ENCODE results near the gene SCNN1B. TPM values are rescaled to one million over a fixed set of nuclear protein-coding genes. Genes with fewer than 3 reads are reported as not detected.

The SCNN1B gene
- total RNA-seq, 1 donor from 2014 or later, result 0.79 TPM

DNA sequence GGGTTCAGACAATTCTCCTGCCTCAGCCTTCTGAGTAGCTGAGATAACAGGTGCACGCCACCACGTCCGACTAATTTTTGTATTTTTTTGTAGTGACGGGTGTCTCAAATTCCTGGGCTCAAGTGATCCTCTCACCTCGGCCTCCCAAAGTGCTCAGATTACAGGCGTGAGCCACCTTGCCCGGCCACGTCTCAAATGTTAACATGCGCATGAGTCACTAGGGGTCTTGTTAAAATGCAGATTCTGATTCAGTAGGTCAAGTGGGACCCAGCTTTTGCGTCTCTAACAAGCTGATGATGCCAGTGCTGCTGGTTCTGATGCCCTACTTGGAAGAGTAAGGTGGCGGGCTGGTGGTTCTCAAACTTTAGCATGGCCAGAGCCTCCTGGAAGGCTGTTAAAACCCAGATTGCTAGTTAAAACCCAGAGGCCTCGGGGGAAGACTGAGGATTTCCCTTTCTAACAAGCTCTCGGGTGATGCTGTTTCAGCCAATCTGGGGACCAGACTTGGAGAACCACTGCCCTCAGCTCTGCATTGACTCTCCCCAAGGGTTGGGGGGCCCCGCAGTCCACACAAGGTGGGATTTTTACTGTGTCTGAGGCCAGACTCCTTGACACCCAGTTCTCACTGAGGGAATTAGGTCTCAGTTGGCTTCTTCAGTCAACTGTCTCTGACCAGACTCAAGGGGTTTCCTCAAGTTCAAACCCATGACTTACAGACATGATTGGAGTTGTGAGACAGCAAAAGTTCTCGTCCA lies 17.9 kb downstream of the SCNN1B start:
- Histone ChIP-seq H3K36me3 (ENCODE audit: control insufficient read depth, insufficient read depth, low read length) (no peaks in the 10 kb centered on the region), H3K4me3 (ENCODE audit: low read depth, low read length) (no peak overlapping the region), H3K27me3 (ENCODE audit: control insufficient read depth, insufficient read depth, low read length) (no peaks in the 10 kb centered on the region)
- no peak for DNase-seq (ENCODE audit: low read depth)
- TF ChIP-seq, protein P1, sequence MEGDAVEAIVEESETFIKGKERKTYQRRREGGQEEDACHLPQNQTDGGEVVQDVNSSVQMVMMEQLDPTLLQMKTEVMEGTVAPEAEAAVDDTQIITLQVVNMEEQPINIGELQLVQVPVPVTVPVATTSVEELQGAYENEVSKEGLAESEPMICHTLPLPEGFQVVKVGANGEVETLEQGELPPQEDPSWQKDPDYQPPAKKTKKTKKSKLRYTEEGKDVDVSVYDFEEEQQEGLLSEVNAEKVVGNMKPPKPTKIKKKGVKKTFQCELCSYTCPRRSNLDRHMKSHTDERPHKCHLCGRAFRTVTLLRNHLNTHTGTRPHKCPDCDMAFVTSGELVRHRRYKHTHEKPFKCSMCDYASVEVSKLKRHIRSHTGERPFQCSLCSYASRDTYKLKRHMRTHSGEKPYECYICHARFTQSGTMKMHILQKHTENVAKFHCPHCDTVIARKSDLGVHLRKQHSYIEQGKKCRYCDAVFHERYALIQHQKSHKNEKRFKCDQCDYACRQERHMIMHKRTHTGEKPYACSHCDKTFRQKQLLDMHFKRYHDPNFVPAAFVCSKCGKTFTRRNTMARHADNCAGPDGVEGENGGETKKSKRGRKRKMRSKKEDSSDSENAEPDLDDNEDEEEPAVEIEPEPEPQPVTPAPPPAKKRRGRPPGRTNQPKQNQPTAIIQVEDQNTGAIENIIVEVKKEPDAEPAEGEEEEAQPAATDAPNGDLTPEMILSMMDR (IDR thresholded peaks at IDR 0.05; ENCODE audit: insufficient read depth, low read length, severe bottlenecking), result no peak
- FAIRE-seq, result no peak

DNA sequence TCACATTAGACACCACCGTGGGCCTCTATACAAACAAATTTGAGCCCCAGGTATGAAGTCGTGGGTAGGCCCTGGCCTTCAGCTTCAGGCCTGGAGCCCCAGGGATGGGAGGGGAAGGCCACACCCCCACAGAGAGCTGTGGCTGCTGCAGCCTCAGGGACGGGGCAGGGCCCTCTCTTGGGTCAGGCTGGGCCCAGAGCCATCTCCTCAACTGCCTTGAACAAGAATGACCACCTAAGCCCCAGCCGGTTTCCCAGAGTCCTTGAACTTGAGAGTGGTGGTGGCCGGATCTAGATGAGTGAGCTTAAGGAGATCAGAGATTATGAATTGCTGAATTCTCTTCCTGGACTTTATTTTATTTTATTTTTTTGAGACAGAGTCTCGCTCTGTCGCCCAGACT lies 18.6 kb downstream of the SCNN1B start:
- no peaks in the 10 kb centered on the region for H3K36me3 ChIP-seq (ENCODE audit: control insufficient read depth, insufficient read depth, low read length)
- DNase-seq (ENCODE audit: low read depth) (no peak), FAIRE-seq (no peak)
- no peaks in the 10 kb centered on the region for H3K27me3 ChIP-seq (ENCODE audit: control insufficient read depth, insufficient read depth, low read length)
- no peak overlapping the region for H3K4me3 ChIP-seq (ENCODE audit: low read depth, low read length)
- TF ChIP-seq, protein P1 (IDR thresholded peaks at IDR 0.05; ENCODE audit: insufficient read depth, low read length, severe bottlenecking), result no peak

DNA sequence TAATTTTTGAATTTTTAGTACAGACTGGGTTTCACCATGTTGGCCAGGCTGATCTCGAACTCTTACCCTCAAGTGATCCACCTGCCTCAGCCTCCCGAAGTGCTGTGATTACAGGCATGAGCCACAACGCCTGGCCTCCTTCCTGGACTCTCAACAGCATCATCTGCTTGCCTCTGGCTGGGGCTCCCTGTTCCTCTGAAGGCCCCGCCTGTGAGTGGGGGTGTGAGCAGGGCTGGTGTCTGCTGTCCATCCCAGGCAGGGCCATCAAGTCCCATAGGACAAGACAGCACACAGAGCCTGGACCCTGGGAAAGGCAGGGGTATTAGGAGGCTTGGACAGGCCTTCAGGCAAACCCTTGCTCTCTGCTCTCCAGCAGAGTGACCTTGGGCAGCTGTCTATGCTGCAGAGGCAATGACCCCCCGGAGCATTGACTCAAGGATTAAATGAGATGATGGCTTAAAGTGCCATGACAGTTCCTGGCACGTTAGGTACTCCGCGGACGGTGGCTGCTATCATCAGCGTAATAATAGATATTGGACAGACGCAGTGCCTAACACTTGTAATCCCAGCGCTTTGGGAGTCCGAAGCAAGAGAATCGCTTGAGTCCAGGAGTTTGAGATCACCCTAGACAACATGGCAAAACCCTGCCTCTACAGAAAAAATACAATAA lies 19.2 kb downstream of the SCNN1B start:
- H3K27me3 ChIP-seq (ENCODE audit: control insufficient read depth, insufficient read depth, low read length), result no peaks in the 10 kb centered on the region
- DNase-seq (ENCODE audit: low read depth) (no peak), FAIRE-seq (no peak)
- H3K4me3 ChIP-seq (ENCODE audit: low read depth, low read length), result no peak overlapping the region
- H3K36me3 ChIP-seq (ENCODE audit: control insufficient read depth, insufficient read depth, low read length), result no peaks in the 10 kb centered on the region
- TF ChIP-seq, protein P1 (IDR thresholded peaks at IDR 0.05; ENCODE audit: insufficient read depth, low read length, severe bottlenecking), result no peak

DNA sequence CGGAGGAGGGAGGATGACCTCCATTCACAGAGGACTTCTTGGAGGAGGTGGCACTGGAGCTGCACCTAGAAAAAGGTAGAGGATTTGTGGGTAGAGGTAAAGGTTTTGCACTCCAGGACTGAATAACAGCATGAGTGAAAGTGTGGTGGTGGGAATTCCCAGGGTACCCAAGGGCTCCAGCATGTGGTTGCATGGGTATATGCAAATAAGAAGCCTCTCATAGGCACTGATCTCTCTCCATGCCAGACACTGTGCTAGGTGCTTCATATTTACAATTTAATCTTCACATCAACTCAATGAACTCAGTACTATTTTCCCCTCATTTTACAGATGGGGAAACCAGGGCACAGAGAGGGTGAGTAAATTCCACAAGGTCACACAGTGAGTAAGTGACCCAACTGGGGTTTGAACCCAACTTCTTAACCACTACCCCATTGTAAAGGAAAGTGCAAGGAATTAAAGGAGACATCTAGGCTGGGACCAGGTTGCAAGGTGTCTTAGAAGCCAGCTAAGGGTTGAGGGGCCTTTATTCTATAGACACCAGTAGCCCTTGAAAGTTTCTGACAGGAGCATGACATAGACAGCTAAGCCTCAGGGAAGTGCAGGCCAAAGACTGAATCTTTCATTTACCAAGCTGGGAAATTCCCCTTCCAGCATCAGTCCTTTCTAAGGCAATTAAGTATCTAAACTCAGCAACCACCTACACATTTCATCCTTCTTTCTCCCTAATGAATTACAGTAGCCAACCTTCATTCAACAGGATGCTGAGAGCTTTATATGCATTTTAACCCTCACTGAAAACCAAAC lies 21.3 kb downstream of the SCNN1B start:
- Histone ChIP-seq H3K36me3 (ENCODE audit: control insufficient read depth, insufficient read depth, low read length) (no peaks in the 10 kb centered on the region), H3K27me3 (ENCODE audit: control insufficient read depth, insufficient read depth, low read length) (no peaks in the 10 kb centered on the region), H3K4me3 (ENCODE audit: low read depth, low read length) (no peak overlapping the region)
- DNase-seq (ENCODE audit: low read depth), result no peak
- TF ChIP-seq, protein P1 (IDR thresholded peaks at IDR 0.05; ENCODE audit: insufficient read depth, low read length, severe bottlenecking), result no peak
- FAIRE-seq, result no peak

DNA sequence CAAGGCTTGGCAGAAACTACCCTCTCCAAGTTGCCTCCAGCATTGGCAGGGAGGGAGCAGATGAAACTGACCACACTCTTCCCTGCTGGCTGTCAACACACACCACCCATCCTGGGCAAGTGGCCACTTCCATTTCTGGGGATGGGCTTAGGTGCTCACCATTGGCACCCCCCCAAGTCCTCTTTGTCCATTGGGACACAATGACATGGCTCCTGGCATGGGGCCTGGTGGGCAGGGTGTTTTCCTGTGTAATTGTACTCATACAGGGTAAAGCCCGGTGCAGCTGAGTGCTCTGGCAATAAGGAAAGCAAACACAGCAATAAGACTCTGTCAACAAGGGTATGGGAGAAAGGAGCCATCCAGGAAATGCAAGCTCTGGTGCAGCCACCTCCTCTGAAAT lies 22.6 kb downstream of the SCNN1B start:
- FAIRE-seq, result no peak

More for the DNA sequence above, 22.6 kb downstream of the SCNN1B start:
- H3K36me3 ChIP-seq (ENCODE audit: control insufficient read depth, insufficient read depth, low read length), result no peaks in the 10 kb centered on the region
- no peaks in the 10 kb centered on the region for H3K27me3 ChIP-seq (ENCODE audit: control insufficient read depth, insufficient read depth, low read length)
- TF ChIP-seq, protein P1 (IDR thresholded peaks at IDR 0.05; ENCODE audit: insufficient read depth, low read length, severe bottlenecking), result no peak
- no peak overlapping the region for H3K4me3 ChIP-seq (ENCODE audit: low read depth, low read length)
- DNase-seq (ENCODE audit: low read depth), result no peak

Data from bronchial epithelial cell (primary cell).